ENCODE data around the gene STPG3.

STPG3 gene

GRCh38 chr9:137299938-137300337 lies 48.9 kb downstream of the STPG3 start:
- DNase-seq (ENCODE audit: low read depth in 1 of 2, low spot score in 1 of 2) = no peak

GRCh38 chr9:137300567-137301080 lies 49.5 kb downstream of the STPG3 start:
- DNase-seq (ENCODE audit: low read depth in 1 of 2, low spot score in 1 of 2) = no peak

GRCh38 chr9:137301081-137301947 lies 50.2 kb downstream of the STPG3 start:
- DNase-seq (ENCODE audit: low read depth in 1 of 2, low spot score in 1 of 2) = no peak

GRCh38 chr9:137302118-137302448 lies 51.0 kb downstream of the STPG3 start, which contains the start of gene NRARP:
Gene NRARP (minus strand): TSS chr9:137302271. CDS start chr9:137301928, 343 bp downstream.
- peak; percentile 76 to 90 for DNase-seq (ENCODE audit: low read depth in 1 of 2, low spot score in 1 of 2)

GRCh38 chr9:137302449-137303150 lies 51.5 kb downstream of the STPG3 start:
- DNase-seq (ENCODE audit: low read depth in 1 of 2, low spot score in 1 of 2) = no peak

All from activated T-helper 1 cell treated with anti-CD3 and anti-CD28 coated beads, Interleukin-2, amount 50 U/mL, for 16 hours (primary cell).